Testis (tissue), 2 donors: Measurements from ENCODE around the gene FKBP1C.

Experiments
- POLR2A ChIP-seq: fragments of 450-650 bp; IDR thresholded peaks from one replicate; pipeline ENCODE4 v1.6.1; 2017; ENCODE audit warnings: antibody characterized with exemption, mild to moderate bottlenecking, moderate library complexity
- TF ChIP-seq, protein P1 (sequence below), 3 experiments: fragments of 450-650 bp in 2 of 3; fragments of 200-600 bp in 1 of 3; sonication (generic) in 1 of 3; IDR thresholded peaks; one replicate each; pipeline ENCODE4 v1.5.1; 2016 to 2019; ENCODE audit warnings: antibody characterized with exemption in 3 of 3, mild to moderate bottlenecking in 2 of 3, moderate library complexity in 1 of 3

- TF ChIP-seq, protein P1, sequence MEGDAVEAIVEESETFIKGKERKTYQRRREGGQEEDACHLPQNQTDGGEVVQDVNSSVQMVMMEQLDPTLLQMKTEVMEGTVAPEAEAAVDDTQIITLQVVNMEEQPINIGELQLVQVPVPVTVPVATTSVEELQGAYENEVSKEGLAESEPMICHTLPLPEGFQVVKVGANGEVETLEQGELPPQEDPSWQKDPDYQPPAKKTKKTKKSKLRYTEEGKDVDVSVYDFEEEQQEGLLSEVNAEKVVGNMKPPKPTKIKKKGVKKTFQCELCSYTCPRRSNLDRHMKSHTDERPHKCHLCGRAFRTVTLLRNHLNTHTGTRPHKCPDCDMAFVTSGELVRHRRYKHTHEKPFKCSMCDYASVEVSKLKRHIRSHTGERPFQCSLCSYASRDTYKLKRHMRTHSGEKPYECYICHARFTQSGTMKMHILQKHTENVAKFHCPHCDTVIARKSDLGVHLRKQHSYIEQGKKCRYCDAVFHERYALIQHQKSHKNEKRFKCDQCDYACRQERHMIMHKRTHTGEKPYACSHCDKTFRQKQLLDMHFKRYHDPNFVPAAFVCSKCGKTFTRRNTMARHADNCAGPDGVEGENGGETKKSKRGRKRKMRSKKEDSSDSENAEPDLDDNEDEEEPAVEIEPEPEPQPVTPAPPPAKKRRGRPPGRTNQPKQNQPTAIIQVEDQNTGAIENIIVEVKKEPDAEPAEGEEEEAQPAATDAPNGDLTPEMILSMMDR (IDR thresholded peaks at IDR 0.05): no peak
- no peak for TF ChIP-seq POLR2A
Observed at GRCh38 chr6:63197741-63198140, 13.5 kb upstream of the FKBP1C start.
